Stimulated activated CD4-positive, alpha-beta T cell treated with anti-CD3 and anti-CD28 coated beads, Interleukin-12 subunit alpha, Interleukin-12 subunit beta, amount 100 ng/mL, for 24 hours (primary cell): ENCODE data around the gene TSC22D2.

Source experiments
- DNase-seq, 2 experiments: peaks; one replicate each; pipeline ENCODE4 v3.0.0-alpha.2; 2020; ENCODE audit warnings: low read depth in 2 of 2

TSC22D2 gene

GRCh38 chr3:150385296-150386242, 22.5 kb upstream of the TSC22D2 start:
- no peak for DNase-seq

GRCh38 chr3:150388498-150389418, 19.3 kb upstream of the TSC22D2 start:
- no peak for DNase-seq

GRCh38 chr3:150390087-150390486, 18.0 kb upstream of the TSC22D2 start:
- no peak for DNase-seq

DNA sequence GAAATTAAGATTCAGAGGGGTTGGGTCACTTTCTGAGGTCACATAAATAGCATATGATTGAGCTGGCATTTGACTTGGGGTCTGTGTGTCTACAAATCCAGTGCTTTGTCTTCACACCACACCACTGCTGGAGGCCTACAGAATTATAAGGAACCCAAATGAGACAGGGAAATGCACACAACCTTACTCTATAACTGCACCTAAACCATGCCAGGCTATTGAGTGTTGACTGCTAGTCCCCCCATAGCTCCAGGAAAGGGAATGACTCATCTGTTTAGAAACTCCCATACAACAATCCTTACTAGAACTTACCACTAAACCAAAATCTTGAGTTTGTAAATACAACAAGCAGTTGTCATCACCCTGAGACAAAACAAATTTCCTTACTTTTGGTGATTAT, 16.9 kb upstream of the TSC22D2 start:
- DNase-seq: no peak

GRCh38 chr3:150393745-150394144, 14.4 kb upstream of the TSC22D2 start:
- DNase-seq: no peak

DNA sequence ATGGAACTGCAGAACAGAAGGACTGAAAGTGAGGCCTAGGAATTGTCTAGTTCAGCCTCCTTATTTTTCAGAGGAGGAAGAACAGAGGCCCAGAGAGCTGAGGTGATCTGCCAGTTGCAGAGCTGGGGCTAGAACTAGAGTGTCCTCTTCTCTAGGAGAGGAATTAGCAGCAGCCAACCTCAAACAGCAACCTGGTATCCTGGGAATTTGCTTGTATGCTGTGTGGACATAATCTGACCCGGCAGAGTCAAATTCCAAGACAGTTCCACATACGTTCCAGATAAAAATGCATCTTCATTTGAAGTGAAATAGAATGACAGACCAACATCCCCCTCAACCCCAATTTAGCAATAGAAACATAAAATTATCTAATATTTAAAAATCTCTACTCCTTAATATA, 13.5 kb upstream of the TSC22D2 start:
- DNase-seq: no peak

GRCh38 chr3:150396491-150396890, 11.6 kb upstream of the TSC22D2 start:
- no peak for DNase-seq

- no peak for DNase-seq
These were observed 11.0 kb upstream of the TSC22D2 start for GRCh38 chr3:150396956-150397550.

DNA sequence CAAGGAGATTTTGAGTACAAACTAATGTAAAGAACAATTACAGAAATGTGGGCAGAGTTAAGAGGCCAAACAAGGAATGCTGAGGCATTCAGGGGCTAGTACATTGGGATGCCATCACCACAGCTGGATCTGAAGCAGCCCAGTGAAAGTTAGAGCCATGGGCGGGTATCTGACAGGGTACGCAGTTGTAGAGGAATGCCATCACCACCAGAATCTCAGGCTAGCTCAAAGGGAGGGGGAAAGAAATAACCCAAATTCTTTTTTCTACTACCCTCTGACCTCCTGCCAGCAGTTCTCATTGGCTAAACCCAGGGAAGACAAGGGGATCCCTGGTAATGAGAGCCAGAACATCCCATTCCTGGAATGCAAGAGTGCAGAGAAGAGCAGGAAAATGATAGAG, 9.0 kb upstream of the TSC22D2 start:
- DNase-seq: no peak

GRCh38 chr3:150401285-150401684, 6.8 kb upstream of the TSC22D2 start:
- DNase-seq: no peak

DNA sequence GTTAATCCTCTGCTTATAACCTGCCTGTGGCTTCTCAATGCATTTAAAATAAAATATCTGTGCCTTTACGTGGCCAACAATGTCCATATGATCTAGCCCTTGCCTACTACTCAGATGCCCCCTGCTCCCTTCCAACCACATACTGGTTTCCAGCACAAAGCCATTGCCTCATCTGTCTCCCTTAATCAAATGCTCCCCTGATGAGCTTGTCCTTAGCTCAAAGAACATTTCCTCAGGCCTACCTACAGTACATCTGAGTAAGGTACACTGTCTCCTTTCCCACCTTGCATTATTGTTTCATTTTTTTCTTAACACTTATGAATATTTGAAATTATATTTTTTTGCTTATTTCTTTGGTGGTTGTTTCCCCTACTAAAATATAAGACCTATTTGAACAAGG, 5.9 kb upstream of the TSC22D2 start:
- no peak for DNase-seq

GRCh38 chr3:150404023-150404422, 4.1 kb upstream of the TSC22D2 start:
- no peak for DNase-seq

- no peak for DNase-seq
These were observed 869 bp upstream of the TSC22D2 start for GRCh38 chr3:150407051-150407807.

GRCh38 chr3:150407808-150408220, 284 bp upstream of the TSC22D2 start:
- no peak for DNase-seq

GRCh38 chr3:150409125-150409511, 1.0 kb downstream of the TSC22D2 start:
- DNase-seq: peak in 1 of 2 experiments; percentile 6

DNA sequence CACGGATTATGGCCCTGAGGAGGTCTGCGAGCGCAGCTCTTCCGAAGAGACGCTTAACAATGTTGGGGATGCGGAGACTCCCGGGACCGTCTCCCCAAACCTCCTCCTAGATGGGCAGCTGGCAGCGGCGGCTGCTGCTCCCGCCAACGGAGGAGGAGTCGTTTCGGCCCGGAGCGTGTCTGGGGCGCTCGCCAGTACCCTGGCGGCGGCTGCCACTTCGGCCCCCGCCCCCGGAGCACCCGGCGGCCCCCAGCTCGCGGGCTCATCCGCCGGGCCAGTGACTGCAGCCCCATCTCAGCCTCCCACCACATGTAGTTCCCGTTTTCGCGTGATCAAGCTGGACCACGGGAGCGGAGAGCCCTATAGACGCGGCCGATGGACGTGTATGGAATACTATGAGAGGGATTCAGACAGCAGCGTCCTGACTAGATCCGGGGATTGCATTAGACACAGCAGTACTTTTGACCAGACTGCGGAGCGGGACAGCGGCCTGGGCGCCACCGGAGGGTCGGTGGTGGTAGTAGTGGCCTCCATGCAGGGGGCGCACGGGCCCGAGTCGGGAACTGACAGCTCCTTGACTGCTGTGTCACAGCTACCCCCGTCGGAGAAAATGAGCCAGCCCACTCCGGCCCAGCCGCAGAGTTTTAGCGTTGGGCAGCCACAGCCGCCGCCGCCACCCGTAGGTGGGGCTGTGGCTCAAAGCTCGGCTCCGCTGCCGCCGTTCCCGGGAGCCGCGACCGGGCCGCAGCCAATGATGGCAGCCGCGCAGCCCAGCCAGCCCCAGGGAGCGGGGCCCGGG, 1.6 kb downstream of the TSC22D2 start:
- DNase-seq: peak in 1 of 2 experiments; percentile 57

DNA sequence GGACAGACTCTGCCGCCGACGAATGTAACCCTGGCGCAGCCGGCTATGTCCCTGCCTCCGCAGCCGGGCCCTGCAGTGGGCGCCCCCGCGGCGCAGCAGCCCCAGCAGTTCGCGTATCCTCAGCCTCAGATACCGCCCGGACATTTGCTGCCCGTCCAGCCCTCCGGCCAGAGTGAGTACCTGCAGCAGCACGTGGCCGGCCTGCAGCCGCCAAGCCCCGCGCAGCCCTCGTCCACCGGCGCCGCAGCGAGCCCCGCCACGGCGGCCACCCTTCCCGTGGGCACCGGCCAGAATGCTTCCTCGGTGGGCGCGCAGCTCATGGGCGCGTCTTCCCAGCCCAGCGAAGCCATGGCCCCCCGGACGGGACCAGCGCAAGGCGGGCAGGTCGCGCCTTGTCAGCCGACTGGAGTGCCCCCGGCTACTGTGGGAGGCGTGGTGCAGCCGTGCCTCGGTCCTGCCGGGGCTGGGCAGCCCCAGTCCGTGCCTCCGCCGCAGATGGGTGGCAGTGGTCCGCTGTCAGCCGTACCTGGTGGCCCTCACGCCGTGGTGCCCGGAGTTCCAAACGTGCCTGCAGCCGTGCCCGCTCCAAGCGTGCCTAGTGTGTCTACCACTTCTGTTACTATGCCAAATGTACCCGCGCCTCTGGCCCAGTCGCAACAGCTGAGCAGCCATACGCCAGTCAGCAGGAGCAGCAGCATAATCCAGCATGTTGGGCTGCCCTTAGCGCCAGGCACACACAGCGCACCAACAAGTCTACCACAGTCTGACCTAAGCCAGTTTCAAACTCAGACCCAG, 2.4 kb downstream of the TSC22D2 start:
- peak in 1 of 2 experiments; percentile 16 for DNase-seq

DNA sequence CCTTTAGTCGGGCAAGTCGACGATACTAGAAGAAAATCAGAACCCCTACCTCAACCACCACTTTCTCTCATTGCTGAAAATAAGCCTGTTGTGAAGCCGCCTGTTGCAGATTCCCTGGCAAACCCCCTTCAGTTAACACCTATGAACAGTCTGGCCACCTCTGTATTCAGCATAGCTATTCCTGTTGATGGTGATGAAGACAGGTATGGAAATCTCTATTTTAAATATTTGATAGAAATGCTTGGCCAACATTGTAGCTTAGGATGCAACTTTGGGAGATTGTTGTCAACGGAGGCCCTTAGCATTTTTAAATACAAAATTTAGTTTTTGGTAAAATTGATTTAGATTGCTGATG, 3.0 kb downstream of the TSC22D2 start:
- DNase-seq: no peak

DNA sequence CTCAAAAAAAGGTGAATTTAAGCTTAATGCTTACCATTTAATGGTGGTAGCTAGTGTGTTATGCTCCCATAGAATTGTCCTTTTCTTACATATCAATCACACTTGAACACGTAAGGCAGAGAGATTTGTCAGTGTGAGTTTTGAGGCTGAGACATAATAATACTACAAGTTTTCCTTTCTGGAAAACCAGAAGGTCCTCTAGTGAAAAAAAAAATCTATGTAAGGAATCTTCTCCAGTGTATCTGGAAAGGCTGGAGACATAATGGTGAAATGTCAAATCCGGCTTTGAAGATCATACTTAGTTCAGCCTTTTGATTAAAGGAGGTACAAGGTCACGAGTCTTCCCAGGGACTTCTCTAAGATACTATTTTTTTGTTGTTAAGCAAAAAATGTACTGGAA, 3.4 kb downstream of the TSC22D2 start:
- no peak for DNase-seq

DNA sequence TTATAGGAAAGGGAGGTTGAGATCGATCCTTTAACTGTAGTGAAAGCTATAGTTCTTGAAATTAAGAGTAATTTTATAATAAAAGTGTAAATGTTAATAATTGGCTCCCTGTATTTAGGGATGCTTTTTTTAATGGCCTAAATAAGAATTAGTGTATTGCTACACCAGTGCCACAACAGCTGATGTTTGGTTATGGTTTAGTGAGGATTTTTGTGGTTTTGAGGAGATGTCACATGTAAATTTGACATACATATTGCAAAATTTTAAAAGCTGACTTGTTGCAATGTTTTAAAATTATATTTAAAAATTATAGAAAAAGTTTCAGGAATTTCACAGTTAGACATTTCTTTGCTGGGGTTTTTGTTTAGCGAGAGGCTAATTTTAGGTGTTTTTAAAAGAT, 3.9 kb downstream of the TSC22D2 start:
- no peak for DNase-seq
